Mesodermal cell (in vitro differentiated cells): ENCODE data around the gene PEX16.
"Not testable (repeated sequence)": the region's sequence is repeated elsewhere in the genome, so short reads cannot be mapped to it uniquely, and the experiment has no call there.

ENCODE experiments used
- H3K27ac ChIP-seq: 2 replicates; pipeline ENCODE4 v1.7.0; 2013; ENCODE audit warnings: mild to moderate bottlenecking, low read depth, low read length, moderate library complexity; ENCODE audit not compliant: severe bottlenecking
- H3K36me3 ChIP-seq: 2 replicates; pipeline ENCODE4 v1.7.1; 2013; ENCODE audit warnings: mild to moderate bottlenecking, low read length, moderate library complexity; ENCODE audit not compliant: control insufficient read depth, insufficient read depth
- H3K4me1 ChIP-seq: one replicate; pipeline ENCODE4 v1.7.1; 2013; ENCODE audit warnings: mild to moderate bottlenecking, low read length; ENCODE audit not compliant: insufficient read depth, control insufficient read depth, poor library complexity, severe bottlenecking
- H3K4me3 ChIP-seq: 2 replicates; pipeline ENCODE4 v1.7.0; 2013; ENCODE audit warnings: low read length, control low read depth, mild to moderate bottlenecking; ENCODE audit not compliant: insufficient read depth, poor library complexity, severe bottlenecking; ENCODE audit errors: extremely low read depth
- H3K9me3 ChIP-seq: 2 replicates; pipeline ENCODE4 v1.7.1; 2013; ENCODE audit warnings: mild to moderate bottlenecking, low read length, moderate library complexity; ENCODE audit not compliant: control insufficient read depth
- WGBS, 2 experiments: methylation state at CpG; one replicate each; pipeline ENCODE4 v1.1.5; 2013; ENCODE audit warnings: missing lambda C conversion rate in 2 of 2; ENCODE audit not compliant: insufficient coverage in 2 of 2; 5-methylcytosine and 5-hydroxymethylcytosine counted together

PEX16 gene

DNA sequence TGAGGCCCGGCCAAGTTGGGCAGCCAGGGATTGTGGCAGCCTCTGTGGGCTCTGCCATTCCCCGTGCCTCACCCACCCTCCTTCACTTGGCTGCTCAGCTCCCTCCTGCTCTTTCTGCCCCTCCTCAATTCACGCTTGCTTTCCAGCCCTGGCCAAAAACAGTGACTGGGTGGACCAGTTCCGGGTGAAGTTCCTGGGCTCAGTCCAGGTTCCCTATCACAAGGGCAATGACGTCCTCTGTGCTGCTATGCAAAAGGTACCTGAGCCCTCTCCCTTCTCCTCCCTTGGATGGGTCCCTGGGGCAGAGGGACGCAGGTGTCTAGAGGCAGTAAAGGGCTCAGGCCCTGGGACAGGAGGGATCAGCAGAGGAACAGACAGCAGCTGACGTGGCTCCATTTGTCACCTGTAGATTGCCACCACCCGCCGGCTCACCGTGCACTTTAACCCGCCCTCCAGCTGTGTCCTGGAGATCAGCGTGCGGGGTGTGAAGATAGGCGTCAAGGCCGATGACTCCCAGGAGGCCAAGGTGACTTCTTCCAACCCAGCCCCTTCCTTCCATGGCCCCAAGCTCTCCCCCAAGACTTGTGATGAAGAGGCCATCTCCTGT lies 13.3 kb downstream of the PEX16 start:
- Histone ChIP-seq H3K27ac (no peak overlapping the region), H3K4me3 (no peak overlapping the region), H3K36me3 (peaks cover 14% of the 10 kb centered on the region), H3K9me3 (no peaks in the 10 kb centered on the region), H3K4me1 (peaks cover 12% of the 10 kb centered on the region)
- 95 to 96% methylated on average over 11 to 15 of the region's 15 CpGs for WGBS, 2 experiments

DNA sequence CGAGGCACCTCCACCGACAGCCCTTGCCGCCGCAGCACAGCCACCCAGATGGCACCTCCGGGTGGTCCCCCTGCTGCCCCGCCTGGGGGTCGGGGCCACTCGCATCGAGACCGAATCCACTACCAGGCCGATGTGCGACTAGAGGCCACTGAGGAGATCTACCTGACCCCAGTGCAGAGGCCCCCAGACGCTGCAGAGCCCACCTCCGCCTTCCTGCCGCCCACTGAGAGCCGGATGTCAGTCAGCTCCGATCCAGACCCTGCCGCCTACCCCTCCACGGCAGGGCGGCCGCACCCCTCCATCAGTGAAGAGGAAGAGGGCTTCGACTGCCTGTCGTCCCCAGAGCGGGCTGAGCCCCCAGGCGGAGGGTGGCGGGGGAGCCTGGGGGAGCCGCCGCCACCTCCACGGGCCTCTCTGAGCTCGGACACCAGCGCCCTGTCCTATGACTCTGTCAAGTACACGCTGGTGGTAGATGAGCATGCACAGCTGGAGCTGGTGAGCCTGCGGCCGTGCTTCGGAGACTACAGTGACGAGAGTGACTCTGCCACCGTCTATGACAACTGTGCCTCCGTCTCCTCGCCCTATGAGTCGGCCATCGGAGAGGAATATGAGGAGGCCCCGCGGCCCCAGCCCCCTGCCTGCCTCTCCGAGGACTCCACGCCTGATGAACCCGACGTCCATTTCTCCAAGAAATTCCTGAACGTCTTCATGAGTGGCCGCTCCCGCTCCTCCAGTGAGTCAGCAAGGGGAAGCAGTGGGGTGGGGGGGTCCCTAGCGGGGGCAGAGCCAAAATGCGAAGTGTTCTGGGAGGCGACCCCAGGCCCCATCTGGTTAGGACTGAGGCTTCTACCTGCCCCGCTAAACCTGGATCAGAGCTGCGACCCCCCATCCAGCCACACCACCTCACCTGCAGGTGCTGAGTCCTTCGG lies 15.0 kb downstream of the PEX16 start:
- Histone ChIP-seq H3K4me3 (no peak overlapping the region), H3K27ac (no peak overlapping the region), H3K9me3 (no peaks in the 10 kb centered on the region), H3K4me1 (peaks cover 16% of the 10 kb centered on the region), H3K36me3 (peaks cover 12% of the 10 kb centered on the region)
- WGBS, 2 experiments: 95% methylated on average over 46 to 56 of the region's 56 CpGs

DNA sequence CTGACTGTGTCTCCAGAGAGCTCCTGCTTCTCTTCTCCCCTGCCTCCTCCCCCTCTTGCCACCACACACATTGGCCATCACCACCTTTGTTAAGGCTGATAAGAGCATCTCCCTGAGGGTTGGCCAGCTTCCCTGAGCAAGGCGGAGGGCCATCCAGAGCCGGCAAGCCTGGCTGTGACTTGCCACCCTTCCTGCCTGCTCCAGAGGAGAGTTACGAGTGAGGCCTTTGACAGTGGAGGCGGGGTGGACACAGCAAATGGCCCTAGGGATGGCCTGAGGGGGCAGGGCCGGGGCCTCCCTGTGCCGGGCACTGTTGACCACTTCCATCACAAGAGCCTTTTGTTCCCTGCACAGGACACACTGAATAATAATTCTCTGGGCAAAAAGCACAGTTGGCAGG lies 16.1 kb downstream of the PEX16 start:
- Histone ChIP-seq H3K27ac (no peak overlapping the region), H3K4me3 (no peak overlapping the region), H3K36me3 (peaks cover 12% of the 10 kb centered on the region), H3K9me3 (no peaks in the 10 kb centered on the region), H3K4me1 (peaks cover 16% of the 10 kb centered on the region)
- WGBS, 2 experiments: 89 to 92% methylated on average over 4 of the region's 6 CpGs

DNA sequence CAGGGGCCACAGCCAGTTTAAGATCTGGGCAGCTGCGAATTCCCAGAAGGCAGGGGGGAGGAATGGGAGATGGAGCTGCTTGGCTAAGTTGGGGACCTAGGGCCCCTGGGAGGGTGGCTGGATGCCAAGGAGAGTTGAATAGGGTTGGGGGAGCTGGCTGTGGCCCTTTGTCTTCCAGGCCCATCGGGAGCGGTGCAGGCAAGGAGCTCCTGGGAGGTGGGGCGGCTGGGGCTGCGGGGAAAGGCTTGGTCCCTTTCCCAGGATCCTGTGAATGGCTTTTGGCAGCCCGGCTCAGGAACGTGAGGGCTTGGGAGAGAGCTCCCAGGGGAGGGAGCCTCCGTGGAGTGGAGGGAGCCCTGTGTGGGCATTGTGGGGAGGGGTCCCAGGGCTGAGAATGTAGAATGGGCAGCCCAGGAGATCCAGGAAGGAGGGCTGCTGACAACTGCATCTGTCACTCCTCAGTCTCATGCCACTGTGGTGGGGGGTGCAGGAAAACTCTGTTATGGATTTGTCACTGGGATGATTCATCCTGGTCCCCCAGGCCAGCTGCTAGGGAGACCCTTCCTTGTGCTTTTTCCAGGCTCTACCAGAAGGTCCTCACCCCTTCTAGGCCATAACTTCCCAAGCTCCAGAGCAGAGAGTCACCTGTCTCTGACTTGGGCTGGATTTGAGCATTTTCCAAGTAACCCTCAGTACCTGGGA lies 16.6 kb downstream of the PEX16 start:
- no peak overlapping the region for H3K27ac ChIP-seq
- peaks cover 19% of the 10 kb centered on the region for H3K4me1 ChIP-seq
- peaks cover 12% of the 10 kb centered on the region for H3K36me3 ChIP-seq
- WGBS, 2 experiments: 36 to 38% methylated on average over 6 to 8 of the region's 8 CpGs
- H3K9me3 ChIP-seq: no peaks in the 10 kb centered on the region
- H3K4me3 ChIP-seq: peak overlapping the region; percentile 52

DNA sequence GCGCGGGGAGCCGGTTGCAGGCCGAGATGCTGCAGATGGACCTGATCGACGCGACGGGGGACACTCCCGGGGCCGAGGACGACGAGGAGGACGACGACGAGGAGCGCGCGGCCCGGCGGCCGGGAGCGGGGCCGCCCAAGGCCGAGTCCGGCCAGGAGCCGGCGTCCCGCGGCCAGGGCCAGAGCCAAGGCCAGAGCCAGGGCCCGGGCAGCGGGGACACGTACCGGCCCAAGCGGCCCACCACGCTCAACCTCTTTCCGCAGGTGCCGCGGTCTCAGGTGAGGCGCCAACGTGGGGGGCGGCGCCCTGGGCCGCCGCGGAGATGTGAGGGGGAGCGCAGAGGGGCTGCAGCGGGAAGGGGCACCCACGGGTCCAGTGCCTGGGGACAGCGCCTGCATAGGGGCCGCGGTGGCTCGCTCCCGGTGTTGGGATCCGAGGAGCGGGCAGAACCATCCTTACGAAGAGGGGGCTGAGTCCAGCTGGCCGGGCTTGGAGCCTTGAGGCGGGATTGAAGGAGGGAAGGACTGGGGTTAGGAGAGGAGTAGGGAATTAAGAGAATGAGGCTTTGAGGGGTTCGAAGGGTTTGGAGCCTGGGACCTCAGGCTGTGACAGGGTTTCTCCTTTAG lies 17.4 kb downstream of the PEX16 start:
- 3% methylated on average over 22 of the region's 59 CpGs for WGBS, 2 experiments
- not testable (repeated sequence) for H3K9me3 ChIP-seq
- peaks cover 12% of the 10 kb centered on the region for H3K36me3 ChIP-seq
- H3K4me3 ChIP-seq: peak overlapping the region; percentile 52
- H3K27ac ChIP-seq: peak overlapping the region; percentile 97
- peaks cover 20% of the 10 kb centered on the region for H3K4me1 ChIP-seq

DNA sequence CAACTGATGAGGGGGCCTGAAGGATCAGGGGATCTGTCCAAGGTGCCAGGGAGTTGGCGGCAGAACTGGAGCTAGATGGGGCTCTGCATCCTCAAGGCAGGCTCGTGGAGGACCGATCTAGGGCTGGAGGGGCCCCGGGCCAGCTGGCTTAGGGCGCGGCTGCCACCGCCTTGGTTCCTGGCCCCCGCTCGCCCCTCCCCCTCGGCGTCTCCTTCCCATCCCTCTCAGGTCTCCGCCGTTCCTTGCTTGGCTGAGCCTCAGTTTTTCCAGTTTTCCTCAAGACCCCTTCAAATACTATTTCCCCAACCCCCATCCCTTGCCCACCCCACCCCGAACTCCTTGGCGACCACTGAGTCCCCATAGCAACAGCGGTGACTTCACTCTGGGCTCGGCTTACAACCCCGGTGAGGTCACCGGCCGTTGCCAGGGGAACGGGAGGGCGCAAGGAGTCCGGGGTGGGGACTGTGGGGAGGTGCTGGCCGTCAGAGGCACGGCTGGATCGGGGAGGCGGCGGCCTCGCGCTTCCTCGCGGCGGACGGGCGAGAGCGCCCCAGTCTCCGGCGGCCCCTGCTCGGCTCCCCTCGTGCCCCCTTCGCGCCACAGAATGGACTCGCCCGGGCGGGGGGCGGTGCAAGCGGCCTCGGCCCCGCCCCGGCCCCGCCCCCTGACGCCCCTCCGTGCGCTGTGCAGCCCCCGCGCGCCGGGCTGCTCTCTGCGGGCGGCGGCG lies 18.1 kb downstream of the PEX16 start:
- WGBS, 2 experiments: 1% methylated on average over 29 to 44 of the region's 62 CpGs
- Histone ChIP-seq H3K9me3 (no peaks in the 10 kb centered on the region), H3K4me1 (peaks cover 20% of the 10 kb centered on the region), H3K4me3 (peak overlapping the region; percentile 52), H3K36me3 (peaks cover 12% of the 10 kb centered on the region), H3K27ac (peak overlapping the region; percentile 97)

DNA sequence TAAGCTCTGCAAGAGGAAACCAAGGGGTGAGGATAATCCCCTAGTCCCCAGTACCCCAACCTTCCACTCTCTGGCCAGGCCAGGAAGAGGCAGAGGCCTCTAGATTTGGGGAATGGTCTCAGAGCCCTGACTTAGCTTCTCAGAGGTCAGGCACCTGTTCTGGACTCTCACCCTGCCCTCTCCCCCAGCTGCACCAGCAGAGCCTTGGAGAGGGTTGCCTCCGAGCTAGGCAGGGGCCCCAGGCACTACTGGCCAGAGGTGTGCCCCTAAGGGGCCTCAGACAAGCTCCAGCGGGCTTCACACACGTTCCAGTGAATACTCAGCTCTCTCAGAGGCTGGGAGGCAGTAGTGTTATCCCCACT lies 18.6 kb downstream of the PEX16 start:
- Histone ChIP-seq H3K36me3 (peaks cover 8% of the 10 kb centered on the region), H3K4me3 (peak overlapping the region; percentile 52), H3K9me3 (no peaks in the 10 kb centered on the region), H3K4me1 (peaks cover 20% of the 10 kb centered on the region), H3K27ac (peak overlapping the region; percentile 97)
- 14 to 25% methylated on average over 2 to 3 of the region's 3 CpGs for WGBS, 2 experiments

DNA sequence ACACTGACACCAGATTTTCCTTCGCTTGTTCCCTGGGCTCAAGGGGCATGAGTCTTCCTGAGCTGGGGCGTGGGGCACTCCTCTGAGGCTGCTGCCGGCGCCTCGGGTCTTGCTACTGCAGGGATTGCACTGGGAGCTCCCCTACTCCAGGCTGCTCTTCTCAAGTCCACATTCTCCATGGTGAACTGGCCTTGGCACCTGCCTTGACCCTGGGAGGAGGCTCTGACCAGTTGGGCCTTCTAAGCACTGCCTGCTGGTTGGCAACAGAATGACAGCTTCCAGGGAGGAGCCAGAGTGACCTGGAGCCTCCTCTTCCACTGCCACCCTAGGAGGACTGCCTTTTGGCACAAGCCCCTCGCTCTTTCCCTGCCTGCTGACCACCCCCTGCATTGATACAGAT lies 20.1 kb downstream of the PEX16 start:
- 88 to 90% methylated on average over 5 to 6 of the region's 6 CpGs for WGBS, 2 experiments
- H3K36me3 ChIP-seq: no peaks in the 10 kb centered on the region
- peaks cover 17% of the 10 kb centered on the region for H3K4me1 ChIP-seq
- H3K27ac ChIP-seq: no peak overlapping the region
- H3K4me3 ChIP-seq: no peak overlapping the region
- H3K9me3 ChIP-seq: no peaks in the 10 kb centered on the region

DNA sequence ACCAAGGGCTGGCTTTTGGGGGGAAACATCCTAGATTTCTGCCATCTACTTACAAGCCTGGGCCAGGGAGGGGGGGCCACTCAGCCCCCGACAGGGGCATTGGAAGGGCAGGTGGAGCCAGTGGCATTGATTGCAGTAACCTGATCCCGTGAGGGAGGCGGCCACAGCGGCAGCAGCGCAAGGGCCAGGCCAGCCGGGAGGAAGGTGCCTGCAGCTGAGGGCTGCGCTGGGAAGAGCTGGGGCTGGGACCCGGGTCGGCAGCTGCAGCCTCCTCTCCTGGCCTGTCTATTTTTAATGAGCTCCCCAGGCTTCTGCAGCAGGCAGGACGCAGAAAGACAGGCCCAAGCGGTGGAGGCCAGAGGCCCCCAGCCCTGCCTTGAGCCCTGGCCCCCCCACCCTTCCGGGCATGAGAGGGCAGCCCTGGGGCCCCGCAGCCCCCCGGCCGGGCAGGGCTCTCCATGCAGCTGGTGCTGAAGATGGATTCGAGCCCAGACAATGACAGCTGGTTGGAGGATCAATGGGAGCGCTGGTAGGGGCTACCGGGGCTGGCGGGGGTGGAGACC lies 21.2 kb downstream of the PEX16 start:
- Histone ChIP-seq H3K9me3 (no peaks in the 10 kb centered on the region), H3K4me3 (no peak overlapping the region), H3K36me3 (no peaks in the 10 kb centered on the region), H3K4me1 (peaks cover 17% of the 10 kb centered on the region), H3K27ac (no peak overlapping the region)
- 21 to 26% methylated on average over 16 to 18 of the region's 19 CpGs for WGBS, 2 experiments
